Aorta (tissue), 5 donors: ENCODE measurements around the gene RNF43. TPM values are rescaled to one million over a fixed set of nuclear protein-coding genes. Genes with fewer than 3 reads are reported as not detected.

Experiments used
- ATAC-seq: fragments of 200-7000 bp; cut with Tn5 transposase; one replicate; pipeline ENCODE4 v1.9.1; 2022; ENCODE audit warnings: moderate library complexity; ENCODE audit not compliant: low FRiP score
- DNase-seq, 2 donors: peaks; one replicate each; pipeline ENCODE4 v3.0.0-alpha.2; 2020
- H3K27ac ChIP-seq, 2 donors: one replicate each; pipeline ENCODE4 v1.5.1; 2013; ENCODE audit warnings: low read length in 2 of 2, mild to moderate bottlenecking in 2 of 2, moderate library complexity in 2 of 2, control low read depth in 1 of 2, inconsistent platforms in 1 of 2, low read depth in 1 of 2
- H3K27me3 ChIP-seq, 2 donors: one replicate each; pipeline ENCODE4 v1.6.1; 2013; ENCODE audit warnings: control low read depth in 1 of 2, low read length in 1 of 2, mild to moderate bottlenecking in 1 of 2, moderate library complexity in 1 of 2; ENCODE audit not compliant: insufficient read depth in 2 of 2, control insufficient read depth in 1 of 2
- H3K36me3 ChIP-seq, 2 donors: one replicate each; pipeline ENCODE4 v1.6.1; 2013; ENCODE audit warnings: control low read depth in 1 of 2, low read length in 1 of 2, mild to moderate bottlenecking in 1 of 2; ENCODE audit not compliant: insufficient read depth in 2 of 2, control insufficient read depth in 1 of 2
- H3K4me1 ChIP-seq, 2 donors: one replicate each; pipeline ENCODE4 v1.6.1; 2013; ENCODE audit warnings: low read length in 2 of 2, control low read depth in 1 of 2, mild to moderate bottlenecking in 1 of 2, moderate library complexity in 1 of 2; ENCODE audit not compliant: insufficient read depth in 2 of 2, control insufficient read depth in 1 of 2
- H3K4me3 ChIP-seq, 2 donors: one replicate each; pipeline ENCODE4 v1.5.1; 2013; ENCODE audit warnings: low read length in 2 of 2, control low read depth in 1 of 2, mild to moderate bottlenecking in 1 of 2
- H3K9me3 ChIP-seq: one replicate; pipeline ENCODE4 v1.6.1; 2013; ENCODE audit warnings: mild to moderate bottlenecking, low read length; ENCODE audit not compliant: control insufficient read depth
- WGBS, 2 donors: extraction: QIAGEN DNeasy Blood & Tissue Kit; methylation state at CpG; one replicate each; pipeline ENCODE4 v1.1.7; 2013; 5-methylcytosine and 5-hydroxymethylcytosine counted together
- intact Hi-C, 2 donors: fragments of 100-400 bp; cut with DNase I; formaldehyde crosslinking; loops; one replicate each; pipeline versions ENCODE4 v1.14.2 to v1.15.0; 2022
- polyA plus RNA-seq, 2 donors: library from polyadenylated mRNA; stranded (reverse); fragments of 200-250 nt; gene quantifications; one replicate each; pipeline ENCODE4 v1.2.3, GENCODE V29; 2013
- total RNA-seq, 2 donors: library from RNA; stranded (reverse); fragmentation: NEBNext Ultra II Directional; extraction: Animal tissue kit (Norgen Biotek cat#: 25700); gene quantifications; one replicate each; pipeline ENCODE4 v1.2.1, GENCODE V29; 2021
- donor health status: healthy with polysubstance abuse.
- donor health status: Bipolar disorder and iron deficiency.
- donor health status: DM: no; HTN: no; CAD: no.
- donor health status: DM: no; HTN: no; CAD: no.
- donor health status: DM: yes; HTN: yes; CAD: no.

The RNF43 gene
- total and polyA plus RNA-seq, 4 donors, result 0.10 to 1.1 (median 0.68) TPM; not detected in 1

- Histone ChIP-seq H3K9me3 (no peaks in the 10 kb centered on the region), H3K27me3 (no peaks in the 10 kb centered on the region), H3K4me1 (no peaks in the 10 kb centered on the region), H3K27ac (no peak overlapping the region), H3K36me3 (no peaks in the 10 kb centered on the region), H3K4me3 (no peak overlapping the region)
- WGBS, 2 donors, result 82 to 88% methylated on average over 5 of the region's 5 CpGs
- intact Hi-C loops, result no loop called here
- no peak for ATAC-seq
- DNase-seq, result no peak
Observed at GRCh38 chr17:58380207-58381123, 36.9 kb downstream of the RNF43 start.

- H3K27ac ChIP-seq, result no peak overlapping the region
- 64 to 65% methylated on average over 3 of the region's 3 CpGs for WGBS, 2 donors
Observed at GRCh38 chr17:58379511-58379824, 37.9 kb downstream of the RNF43 start.

GRCh38 chr17:58378733-58379510 lies 38.4 kb downstream of the RNF43 start:
- no peak overlapping the region for H3K27ac ChIP-seq
- WGBS, 2 donors, result 56 to 57% methylated on average over 8 of the region's 8 CpGs
- H3K27me3 ChIP-seq, result no peaks in the 10 kb centered on the region
- no peak for ATAC-seq
- H3K9me3 ChIP-seq, result no peaks in the 10 kb centered on the region
- DNase-seq, result no peak
- H3K4me1 ChIP-seq, result no peaks in the 10 kb centered on the region
- H3K4me3 ChIP-seq, result no peak overlapping the region
- intact Hi-C loops, result no loop called here
- no peaks in the 10 kb centered on the region for H3K36me3 ChIP-seq

More at GRCh38 chr17:58379511-58379824, 37.9 kb downstream of the RNF43 start:
- DNase-seq (no peak), ATAC-seq (no peak)
- no peaks in the 10 kb centered on the region for H3K36me3 ChIP-seq
- no peaks in the 10 kb centered on the region for H3K27me3 ChIP-seq
- no peak overlapping the region for H3K4me3 ChIP-seq
- intact Hi-C loops, result no loop called here
- no peaks in the 10 kb centered on the region for H3K9me3 ChIP-seq
- no peaks in the 10 kb centered on the region for H3K4me1 ChIP-seq

- intact Hi-C loops, result no loop called here
- Histone ChIP-seq H3K4me3 (no peak overlapping the region), H3K9me3 (no peaks in the 10 kb centered on the region), H3K4me1 (no peaks in the 10 kb centered on the region), H3K27me3 (no peaks in the 10 kb centered on the region), H3K27ac (no peak overlapping the region), H3K36me3 (no peaks in the 10 kb centered on the region)
- ATAC-seq (no peak), DNase-seq (no peak)
- 78 to 85% methylated on average over 5 of the region's 5 CpGs for WGBS, 2 donors
Observed at GRCh38 chr17:58377661-58378060, 39.7 kb downstream of the RNF43 start.

- Histone ChIP-seq H3K36me3 (no peaks in the 10 kb centered on the region), H3K4me3 (no peak overlapping the region), H3K4me1 (no peaks in the 10 kb centered on the region), H3K27me3 (no peaks in the 10 kb centered on the region), H3K9me3 (no peaks in the 10 kb centered on the region), H3K27ac (no peak overlapping the region)
- ATAC-seq (no peak), DNase-seq (no peak)
- intact Hi-C loops, result no loop called here
- WGBS, 2 donors, result 74% methylated on average over 3 of the region's 3 CpGs
Observed at GRCh38 chr17:58377093-58377601, 40.2 kb downstream of the RNF43 start.

- Histone ChIP-seq H3K4me3 (no peak overlapping the region), H3K36me3 (no peaks in the 10 kb centered on the region), H3K27me3 (no peaks in the 10 kb centered on the region), H3K27ac (no peak overlapping the region), H3K9me3 (no peaks in the 10 kb centered on the region), H3K4me1 (no peaks in the 10 kb centered on the region)
- no peak for DNase-seq
- intact Hi-C loops, result no loop called here
- no peak for ATAC-seq
- WGBS, 2 donors, result 52 to 57% methylated on average over 4 of the region's 4 CpGs
Observed at GRCh38 chr17:58376472-58377000, 40.8 kb downstream of the RNF43 start.

GRCh38 chr17:58375811-58376210 lies 41.5 kb downstream of the RNF43 start:
- intact Hi-C loops, result no loop called here
- no peaks in the 10 kb centered on the region for H3K4me1 ChIP-seq
- ATAC-seq, result no peak
- no peaks in the 10 kb centered on the region for H3K9me3 ChIP-seq
- 55 to 71% methylated on average over 2 of the region's 2 CpGs for WGBS, 2 donors
- H3K27me3 ChIP-seq, result no peaks in the 10 kb centered on the region
- no peak overlapping the region for H3K4me3 ChIP-seq
- no peaks in the 10 kb centered on the region for H3K36me3 ChIP-seq
- H3K27ac ChIP-seq, result no peak overlapping the region
- DNase-seq, result no peak

- DNase-seq (no peak), ATAC-seq (no peak)
- no peaks in the 10 kb centered on the region for H3K36me3 ChIP-seq
- no peak overlapping the region for H3K27ac ChIP-seq
- H3K27me3 ChIP-seq, result no peaks in the 10 kb centered on the region
- H3K4me3 ChIP-seq, result no peak overlapping the region
- intact Hi-C loops, result no loop called here
- no peaks in the 10 kb centered on the region for H3K9me3 ChIP-seq
- no peaks in the 10 kb centered on the region for H3K4me1 ChIP-seq
- WGBS, 2 donors, result 77 to 81% methylated on average over 5 of the region's 5 CpGs
Observed at GRCh38 chr17:58375256-58375655, 42.1 kb downstream of the RNF43 start.
